K562 (cell line): ENCODE results near the gene ELF3. TPM values are rescaled to one million over a fixed set of nuclear protein-coding genes. Genes with fewer than 3 reads are reported as not detected.

Experiments
- ATAC-seq: fragments of 200-7000 bp; cut with Tn5 transposase; 3 replicates; pipeline ENCODE4 v1.9.1; 2020; ENCODE audit warnings: moderate library complexity
- BruUV-seq: library from RNA; stranded (reverse); fragments of 400-500 nt; replicated peaks from 2 replicates; lab custom pipeline; 2021; lab: Mats Ljungman, UMichigan
- CTCF ChIA-PET: fragments of 300-600 bp; formaldehyde crosslinking; extraction: SDS; loops from one replicate; lab custom pipeline; 2021; ENCODE audit warnings: low intra/inter-chr PET ratio; lab: Yijun Ruan, JAX
- POLR2A ChIA-PET: fragments of 300-600, 350-650 bp; sonication (Branson Sonifier 250); formaldehyde crosslinking; extraction: SDS; loops from one replicate; lab custom pipeline; 2021; ENCODE audit warnings: antibody characterized with exemption, inconsistent platforms; lab: Yijun Ruan, JAX
- DNase-seq, 4 experiments: peaks; one replicate each; pipeline versions ENCODE4 v3.0.0 to v3.0.0-alpha.2; 2011 to 2018; ENCODE audit warnings: low spot score in 3 of 4, mixed read lengths in 3 of 4; ENCODE audit errors: extremely low read depth in 1 of 4
- FAIRE-seq: peaks from 2 replicates; lab custom pipeline; 2011; peaks lifted over from hg19 to GRCh38; lab: Jason Lieb, UNC
- H2AFZ ChIP-seq: 2 replicates; pipeline ENCODE4 v1.6.0; 2011; ENCODE audit warnings: low read depth, low read length, control low read depth, inconsistent platforms
- H3K27ac ChIP-seq: fragments of 200-600 bp; 3 replicates; pipeline ENCODE4 v1.8.0; 2011; ENCODE audit warnings: low read depth, mild to moderate bottlenecking, control low read depth, inconsistent platforms, low read length, moderate library complexity, mixed read lengths; ENCODE audit errors: extremely low read depth
- H3K27me3 ChIP-seq, 2 experiments: fragments of 300-600 bp in 1 of 2; 2 replicates in 1 of 2; 3 replicates in 1 of 2; pipeline versions ENCODE4 v1.6.0 to v1.8.0; 2011; ENCODE audit warnings: inconsistent platforms in 2 of 2, low read length in 2 of 2, mild to moderate bottlenecking in 1 of 2, mixed read lengths in 1 of 2, moderate library complexity in 1 of 2; ENCODE audit not compliant: control insufficient read depth in 2 of 2, insufficient read depth in 2 of 2
- H3K36me3 ChIP-seq: fragments of 300-600 bp; 3 replicates; pipeline ENCODE4 v1.8.0; 2011; ENCODE audit warnings: mild to moderate bottlenecking, low read length, inconsistent platforms; ENCODE audit not compliant: control insufficient read depth, insufficient read depth
- H3K4me1 ChIP-seq, 2 experiments: fragments of 200-600 bp in 1 of 2; replicated peaks in 1 of 2; 2 replicates in 1 of 2; 3 replicates in 1 of 2; pipeline versions ENCODE4 v1.5.1 to v1.8.0; 2011; ENCODE audit warnings: inconsistent platforms in 2 of 2, low read length in 2 of 2, mild to moderate bottlenecking in 1 of 2, mixed read lengths in 1 of 2, moderate library complexity in 1 of 2; ENCODE audit not compliant: control insufficient read depth in 2 of 2, insufficient read depth in 2 of 2
- H3K4me2 ChIP-seq: 2 replicates; pipeline ENCODE4 v1.6.1; 2011; ENCODE audit warnings: low read length, control low read depth, inconsistent platforms, mixed read lengths; ENCODE audit not compliant: insufficient read depth
- H3K4me3 ChIP-seq: fragments of 200-600 bp; sonication (generic), shearing (Covaris generic); 2 replicates; pipeline ENCODE4 v1.5.1; 2016; ENCODE audit warnings: control low read depth, inconsistent platforms
- H3K79me2 ChIP-seq: fragments of 200-600 bp; 3 replicates; pipeline ENCODE4 v1.8.0; 2011; ENCODE audit warnings: low read length, inconsistent platforms; ENCODE audit not compliant: control insufficient read depth, insufficient read depth
- H3K9ac ChIP-seq, 2 experiments: 2 replicates each; pipeline versions ENCODE4 v1.6.0 to v1.6.1; 2011; ENCODE audit warnings: low read depth in 2 of 2, low read length in 2 of 2, control low read depth in 1 of 2, inconsistent platforms in 1 of 2, mild to moderate bottlenecking in 1 of 2, mixed read lengths in 1 of 2; ENCODE audit not compliant: insufficient read depth in 1 of 2
- H3K9me1 ChIP-seq: one replicate; pipeline ENCODE4 v1.6.0; 2011; ENCODE audit warnings: inconsistent platforms, mild to moderate bottlenecking, low read length, moderate library complexity; ENCODE audit not compliant: control insufficient read depth, insufficient read depth
- H3K9me3 ChIP-seq: replicated peaks from 2 replicates; pipeline ENCODE4 v1.5.1; 2011; ENCODE audit warnings: low read depth, low read length, inconsistent platforms; ENCODE audit not compliant: control insufficient read depth, insufficient read depth
- H4K20me1 ChIP-seq: replicated peaks from 2 replicates; pipeline ENCODE4 v1.6.1; 2011; ENCODE audit warnings: low read length, inconsistent platforms, mixed read lengths; ENCODE audit not compliant: control insufficient read depth, insufficient read depth
- GTF2A2 ChIP-seq: IDR thresholded peaks from 2 replicates; pipeline ENCODE4 v1.6.1; 2016; ENCODE audit warnings: mild to moderate bottlenecking, missing genetic modification characterization, missing compliant biosample characterization
- MIER1 ChIP-seq: fragments of 450-650 bp; IDR thresholded peaks from 2 replicates; pipeline ENCODE4 v1.6.1; 2016; ENCODE audit warnings: antibody characterized with exemption, mild to moderate bottlenecking, low read depth
- PHB2 ChIP-seq: fragments of 450-650 bp; IDR thresholded peaks from 2 replicates; pipeline ENCODE4 v1.6.1; 2017; ENCODE audit warnings: low read depth
- POLR2H ChIP-seq: IDR thresholded peaks from 2 replicates; pipeline ENCODE4 v1.6.1; 2016; ENCODE audit warnings: missing genetic modification characterization, low read depth, mild to moderate bottlenecking, control low read depth, missing compliant biosample characterization, moderate library complexity
- ZNF79 ChIP-seq: fragments of 250-450 bp; sonication (Bioruptor Pico); IDR thresholded peaks from 2 replicates; pipeline ENCODE4 v1.4.0; 2020; ENCODE audit warnings: low read depth, mild to moderate bottlenecking, moderate library complexity
- WGBS: fragments of 100-300 bp; shearing (Covaris generic); methylation state at CpG from one replicate; pipeline ENCODE4 v1.1.6; 2016; ENCODE audit warnings: low coverage, mixed read lengths; ENCODE audit not compliant: insufficient coverage; ENCODE audit errors: missing lambda C conversion rate; 5-methylcytosine and 5-hydroxymethylcytosine counted together
- in situ Hi-C: fragments of 300-500 bp; cut with MboI; formaldehyde crosslinking; loops from 4 replicates; pipeline ENCODE4 v1.15.0; 2018; ENCODE audit warnings: inconsistent platforms, mixed read lengths
- intact Hi-C: fragments of 100-400 bp; cut with micrococcal nuclease; formaldehyde crosslinking; loops from 2 replicates; pipeline ENCODE4 v1.14.2; 2022
- polyA plus RNA-seq, 8 experiments: library from polyadenylated mRNA; depleted of rRNA in 4 of 8; stranded (reverse) in 5 of 8; unstranded in 3 of 8; fragments of >200 nt; fragmentation: Nextera tagmentation in 2 of 8; fragmentation: Illumina TruSeq in 1 of 8; extraction: Ambion mirVana in 2 of 8; extraction: Trizol in 1 of 8; gene quantifications; 2 replicates each; pipeline versions ENCODE4 v1.2.1 to v1.2.3, GENCODE V29; 2011 to 2014; ENCODE audit warnings: inconsistent platforms in 1 of 8, missing spikeins in 1 of 8
- total RNA-seq, 7 experiments: library from RNA; depleted of rRNA in 6 of 7; stranded (reverse); fragments of >200 nt in 6 of 7; fragmentation: Illumina TruSeq in 2 of 7; extraction: Trizol in 2 of 7; gene quantifications; 2 replicates each; pipeline versions ENCODE4 v1.2.1 to v1.2.3, GENCODE V29; 2011 to 2021; ENCODE audit warnings: low replicate concordance in 1 of 7
- TF ChIP-seq, protein P1 (sequence below): fragments of 450-650 bp; IDR thresholded peaks from 2 replicates; pipeline ENCODE4 v1.6.1; 2016; ENCODE audit warnings: mild to moderate bottlenecking, moderate library complexity

Gene ELF3
- total and polyA plus RNA-seq, 9 of the 15 experiments (the other 6 are each of a cell fraction or from before 2014, with no cell fraction given), result 0.03 to 1.2 (median 0.07) TPM; not detected in 4

DNA sequence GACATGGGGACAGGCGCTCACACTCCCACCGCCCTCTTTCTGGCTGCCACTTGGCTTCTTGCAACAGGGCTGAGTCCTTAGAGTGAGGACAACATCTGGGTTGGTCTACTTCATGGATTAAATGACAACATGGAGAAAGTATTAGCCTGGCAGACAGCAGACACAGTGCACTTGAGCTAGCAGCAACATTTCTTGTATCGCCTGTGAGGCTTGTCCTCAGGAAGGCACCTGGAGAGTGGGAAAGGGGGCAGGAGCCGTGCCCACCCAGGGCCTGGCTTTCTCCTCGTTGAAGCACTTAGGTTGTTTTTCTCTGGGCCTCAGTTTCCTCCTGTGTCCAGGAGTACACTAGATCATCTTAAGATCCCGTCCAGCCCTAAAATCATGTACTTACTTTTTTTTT, 3.7 kb downstream of the ELF3 start:
- no peaks in the 10 kb centered on the region for H3K79me2 ChIP-seq
- in situ Hi-C loops (no loop called here), intact Hi-C loops (no loop called here)
- no peak for ATAC-seq
- no peak overlapping the region for H3K27ac ChIP-seq
- 56% methylated on average over 6 of the region's 6 CpGs for WGBS
- no peak overlapping the region for H2AFZ ChIP-seq
- POLR2A ChIA-PET, result interaction anchor here (0.6 to 2.6 kb wide), 5 partner anchors 10 to 131 kb away, joined by 3 to 7 read pairs (median 3); no protein-coding TSS in a partner anchor
- H3K36me3 ChIP-seq, result no peaks in the 10 kb centered on the region
- no peak overlapping the region for H3K4me2 ChIP-seq
- H4K20me1 ChIP-seq, result 0 out of 2 replicates have a peak, but pooled peaks cover 4% of the 10 kb centered on the region
- no peak overlapping the region for H3K4me3 ChIP-seq
- FAIRE-seq, result no peak
- no peaks in the 10 kb centered on the region for H3K9me3 ChIP-seq
- CTCF ChIA-PET, result no interaction called here
- no TSS peak for BruUV-seq
- H3K9me1 ChIP-seq, result no peaks in the 10 kb centered on the region
- DNase-seq, result no peak
- H3K27me3 ChIP-seq, result peaks cover 0 to 9% of the 10 kb centered on the region in 2 experiments; a peak in 1 of 5 replicates
- TF ChIP-seq MIER1, result no peak
- TF ChIP-seq ZNF79, result no peak
- no peak for TF ChIP-seq GTF2A2 (tag)
- TF ChIP-seq PHB2, result no peak
- TF ChIP-seq, protein P1, sequence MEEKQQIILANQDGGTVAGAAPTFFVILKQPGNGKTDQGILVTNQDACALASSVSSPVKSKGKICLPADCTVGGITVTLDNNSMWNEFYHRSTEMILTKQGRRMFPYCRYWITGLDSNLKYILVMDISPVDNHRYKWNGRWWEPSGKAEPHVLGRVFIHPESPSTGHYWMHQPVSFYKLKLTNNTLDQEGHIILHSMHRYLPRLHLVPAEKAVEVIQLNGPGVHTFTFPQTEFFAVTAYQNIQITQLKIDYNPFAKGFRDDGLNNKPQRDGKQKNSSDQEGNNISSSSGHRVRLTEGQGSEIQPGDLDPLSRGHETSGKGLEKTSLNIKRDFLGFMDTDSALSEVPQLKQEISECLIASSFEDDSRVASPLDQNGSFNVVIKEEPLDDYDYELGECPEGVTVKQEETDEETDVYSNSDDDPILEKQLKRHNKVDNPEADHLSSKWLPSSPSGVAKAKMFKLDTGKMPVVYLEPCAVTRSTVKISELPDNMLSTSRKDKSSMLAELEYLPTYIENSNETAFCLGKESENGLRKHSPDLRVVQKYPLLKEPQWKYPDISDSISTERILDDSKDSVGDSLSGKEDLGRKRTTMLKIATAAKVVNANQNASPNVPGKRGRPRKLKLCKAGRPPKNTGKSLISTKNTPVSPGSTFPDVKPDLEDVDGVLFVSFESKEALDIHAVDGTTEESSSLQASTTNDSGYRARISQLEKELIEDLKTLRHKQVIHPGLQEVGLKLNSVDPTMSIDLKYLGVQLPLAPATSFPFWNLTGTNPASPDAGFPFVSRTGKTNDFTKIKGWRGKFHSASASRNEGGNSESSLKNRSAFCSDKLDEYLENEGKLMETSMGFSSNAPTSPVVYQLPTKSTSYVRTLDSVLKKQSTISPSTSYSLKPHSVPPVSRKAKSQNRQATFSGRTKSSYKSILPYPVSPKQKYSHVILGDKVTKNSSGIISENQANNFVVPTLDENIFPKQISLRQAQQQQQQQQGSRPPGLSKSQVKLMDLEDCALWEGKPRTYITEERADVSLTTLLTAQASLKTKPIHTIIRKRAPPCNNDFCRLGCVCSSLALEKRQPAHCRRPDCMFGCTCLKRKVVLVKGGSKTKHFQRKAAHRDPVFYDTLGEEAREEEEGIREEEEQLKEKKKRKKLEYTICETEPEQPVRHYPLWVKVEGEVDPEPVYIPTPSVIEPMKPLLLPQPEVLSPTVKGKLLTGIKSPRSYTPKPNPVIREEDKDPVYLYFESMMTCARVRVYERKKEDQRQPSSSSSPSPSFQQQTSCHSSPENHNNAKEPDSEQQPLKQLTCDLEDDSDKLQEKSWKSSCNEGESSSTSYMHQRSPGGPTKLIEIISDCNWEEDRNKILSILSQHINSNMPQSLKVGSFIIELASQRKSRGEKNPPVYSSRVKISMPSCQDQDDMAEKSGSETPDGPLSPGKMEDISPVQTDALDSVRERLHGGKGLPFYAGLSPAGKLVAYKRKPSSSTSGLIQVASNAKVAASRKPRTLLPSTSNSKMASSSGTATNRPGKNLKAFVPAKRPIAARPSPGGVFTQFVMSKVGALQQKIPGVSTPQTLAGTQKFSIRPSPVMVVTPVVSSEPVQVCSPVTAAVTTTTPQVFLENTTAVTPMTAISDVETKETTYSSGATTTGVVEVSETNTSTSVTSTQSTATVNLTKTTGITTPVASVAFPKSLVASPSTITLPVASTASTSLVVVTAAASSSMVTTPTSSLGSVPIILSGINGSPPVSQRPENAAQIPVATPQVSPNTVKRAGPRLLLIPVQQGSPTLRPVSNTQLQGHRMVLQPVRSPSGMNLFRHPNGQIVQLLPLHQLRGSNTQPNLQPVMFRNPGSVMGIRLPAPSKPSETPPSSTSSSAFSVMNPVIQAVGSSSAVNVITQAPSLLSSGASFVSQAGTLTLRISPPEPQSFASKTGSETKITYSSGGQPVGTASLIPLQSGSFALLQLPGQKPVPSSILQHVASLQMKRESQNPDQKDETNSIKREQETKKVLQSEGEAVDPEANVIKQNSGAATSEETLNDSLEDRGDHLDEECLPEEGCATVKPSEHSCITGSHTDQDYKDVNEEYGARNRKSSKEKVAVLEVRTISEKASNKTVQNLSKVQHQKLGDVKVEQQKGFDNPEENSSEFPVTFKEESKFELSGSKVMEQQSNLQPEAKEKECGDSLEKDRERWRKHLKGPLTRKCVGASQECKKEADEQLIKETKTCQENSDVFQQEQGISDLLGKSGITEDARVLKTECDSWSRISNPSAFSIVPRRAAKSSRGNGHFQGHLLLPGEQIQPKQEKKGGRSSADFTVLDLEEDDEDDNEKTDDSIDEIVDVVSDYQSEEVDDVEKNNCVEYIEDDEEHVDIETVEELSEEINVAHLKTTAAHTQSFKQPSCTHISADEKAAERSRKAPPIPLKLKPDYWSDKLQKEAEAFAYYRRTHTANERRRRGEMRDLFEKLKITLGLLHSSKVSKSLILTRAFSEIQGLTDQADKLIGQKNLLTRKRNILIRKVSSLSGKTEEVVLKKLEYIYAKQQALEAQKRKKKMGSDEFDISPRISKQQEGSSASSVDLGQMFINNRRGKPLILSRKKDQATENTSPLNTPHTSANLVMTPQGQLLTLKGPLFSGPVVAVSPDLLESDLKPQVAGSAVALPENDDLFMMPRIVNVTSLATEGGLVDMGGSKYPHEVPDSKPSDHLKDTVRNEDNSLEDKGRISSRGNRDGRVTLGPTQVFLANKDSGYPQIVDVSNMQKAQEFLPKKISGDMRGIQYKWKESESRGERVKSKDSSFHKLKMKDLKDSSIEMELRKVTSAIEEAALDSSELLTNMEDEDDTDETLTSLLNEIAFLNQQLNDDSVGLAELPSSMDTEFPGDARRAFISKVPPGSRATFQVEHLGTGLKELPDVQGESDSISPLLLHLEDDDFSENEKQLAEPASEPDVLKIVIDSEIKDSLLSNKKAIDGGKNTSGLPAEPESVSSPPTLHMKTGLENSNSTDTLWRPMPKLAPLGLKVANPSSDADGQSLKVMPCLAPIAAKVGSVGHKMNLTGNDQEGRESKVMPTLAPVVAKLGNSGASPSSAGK, result no peak
- no peak for TF ChIP-seq POLR2H
- peaks cover 22 to 47% of the 10 kb centered on the region in 2 experiments for H3K4me1 ChIP-seq
- H3K9ac ChIP-seq, result no peak overlapping the region; a peak in 1 of 4 replicates
